ENCODE results near the gene SARS1. TPM values are rescaled to one million over a fixed set of nuclear protein-coding genes. Genes with fewer than 3 reads are reported as not detected.

Gene SARS1
- total RNA-seq, 3 donors from 2014 or later (not counting 1 experiment from before 2014, with no cell fraction given), result 95.6 to 122 (median 106) TPM

DNA sequence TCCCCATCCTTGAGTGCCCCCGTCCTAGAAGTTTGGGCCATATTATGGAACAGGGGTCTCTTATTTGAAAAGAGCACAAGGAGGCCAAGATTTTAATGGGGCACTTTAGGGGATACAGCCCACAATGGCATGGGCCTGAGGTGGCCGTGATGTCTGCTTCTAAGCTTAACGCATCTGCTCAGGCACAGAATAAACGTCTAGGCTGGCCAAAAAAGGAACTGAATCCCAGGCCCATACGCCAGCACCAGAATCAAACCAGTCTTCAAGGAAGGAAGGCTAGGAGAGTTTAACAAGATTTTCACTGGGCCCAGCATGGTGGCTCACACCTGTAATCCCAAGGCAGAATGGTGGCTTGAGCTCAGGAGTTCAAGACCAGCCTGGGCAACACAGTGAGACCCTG, 9.2 kb upstream of the SARS1 start:
- Histone ChIP-seq H3K27ac (ENCODE audit: low read length) (no peak overlapping the region), H3K4me3 (ENCODE audit: low read length) (no peak overlapping the region), H3K36me3 (ENCODE audit: control insufficient read depth, insufficient read depth, low read length) (no peaks in the 10 kb centered on the region), H3K27me3 (ENCODE audit: control insufficient read depth, insufficient read depth, low read length) (no peaks in the 10 kb centered on the region), H3K9me3 (ENCODE audit: control insufficient read depth, insufficient read depth, low read length) (no peaks in the 10 kb centered on the region), H3K4me1 (ENCODE audit: control insufficient read depth, insufficient read depth, low read length) (peaks cover 5% of the 10 kb centered on the region)
- Mint-ChIP-seq H3K27me3 (ENCODE audit: low read depth in 2 of 2) (peaks cover 12 to 13% of the 10 kb centered on the region in 2 donors), H3K36me3 (no peaks in the 10 kb centered on the region), H3K9me3 (no peaks in the 10 kb centered on the region), H3K4me3 (no peak overlapping the region), H3K27ac (no peak overlapping the region), H3K4me1 (peaks cover 0 to 10% of the 10 kb centered on the region in 2 donors)
- intact Hi-C loops (cut with micrococcal nuclease), result no loop called here
- no peak for ATAC-seq
- TF ChIP-seq, protein P1, sequence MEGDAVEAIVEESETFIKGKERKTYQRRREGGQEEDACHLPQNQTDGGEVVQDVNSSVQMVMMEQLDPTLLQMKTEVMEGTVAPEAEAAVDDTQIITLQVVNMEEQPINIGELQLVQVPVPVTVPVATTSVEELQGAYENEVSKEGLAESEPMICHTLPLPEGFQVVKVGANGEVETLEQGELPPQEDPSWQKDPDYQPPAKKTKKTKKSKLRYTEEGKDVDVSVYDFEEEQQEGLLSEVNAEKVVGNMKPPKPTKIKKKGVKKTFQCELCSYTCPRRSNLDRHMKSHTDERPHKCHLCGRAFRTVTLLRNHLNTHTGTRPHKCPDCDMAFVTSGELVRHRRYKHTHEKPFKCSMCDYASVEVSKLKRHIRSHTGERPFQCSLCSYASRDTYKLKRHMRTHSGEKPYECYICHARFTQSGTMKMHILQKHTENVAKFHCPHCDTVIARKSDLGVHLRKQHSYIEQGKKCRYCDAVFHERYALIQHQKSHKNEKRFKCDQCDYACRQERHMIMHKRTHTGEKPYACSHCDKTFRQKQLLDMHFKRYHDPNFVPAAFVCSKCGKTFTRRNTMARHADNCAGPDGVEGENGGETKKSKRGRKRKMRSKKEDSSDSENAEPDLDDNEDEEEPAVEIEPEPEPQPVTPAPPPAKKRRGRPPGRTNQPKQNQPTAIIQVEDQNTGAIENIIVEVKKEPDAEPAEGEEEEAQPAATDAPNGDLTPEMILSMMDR (IDR thresholded peaks at IDR 0.05), result no peak
- 38% methylated on average over 5 of the region's 5 CpGs for WGBS (ENCODE audit: insufficient coverage)
- no peak for DNase-seq

DNA sequence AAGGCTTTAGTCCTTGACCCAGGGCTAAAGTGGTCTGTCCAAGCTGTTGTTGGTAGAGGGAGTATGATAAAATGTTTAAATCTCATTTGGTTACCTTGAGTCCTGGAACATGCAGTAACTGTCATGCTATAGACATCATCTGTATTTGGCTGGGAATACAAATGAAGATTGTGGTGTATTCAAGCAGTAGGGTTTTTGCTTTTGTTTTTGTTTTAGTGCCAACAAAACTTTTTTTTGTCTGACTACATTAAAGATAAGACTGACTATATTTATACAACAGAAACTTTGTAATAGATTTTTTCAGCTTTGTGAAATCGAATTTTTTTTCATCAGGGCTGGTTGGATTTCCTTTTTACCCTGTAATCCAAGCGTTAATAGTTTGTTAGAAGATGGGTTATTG, 7.4 kb upstream of the SARS1 start:
- Mint-ChIP-seq H3K9me3 (no peaks in the 10 kb centered on the region), H3K27ac (no peak overlapping the region), H3K4me3 (no peak overlapping the region), H3K36me3 (no peaks in the 10 kb centered on the region), H3K4me1 (no peaks in the 10 kb centered on the region), H3K27me3 (ENCODE audit: low read depth in 2 of 2) (peaks cover 7 to 12% of the 10 kb centered on the region in 2 donors)
- no peak for ATAC-seq
- Histone ChIP-seq H3K36me3 (ENCODE audit: control insufficient read depth, insufficient read depth, low read length) (no peaks in the 10 kb centered on the region), H3K27me3 (ENCODE audit: control insufficient read depth, insufficient read depth, low read length) (no peaks in the 10 kb centered on the region), H3K4me3 (ENCODE audit: low read length) (no peak overlapping the region), H3K9me3 (ENCODE audit: control insufficient read depth, insufficient read depth, low read length) (no peaks in the 10 kb centered on the region), H3K27ac (ENCODE audit: low read length) (no peak overlapping the region), H3K4me1 (ENCODE audit: control insufficient read depth, insufficient read depth, low read length) (no peaks in the 10 kb centered on the region)
- DNase-seq, result no peak
- WGBS (ENCODE audit: insufficient coverage), result no CpG with 5 or more reads among the region's 2 CpGs
- intact Hi-C loops (cut with micrococcal nuclease), result no loop called here
- TF ChIP-seq, protein P1 (IDR thresholded peaks at IDR 0.05), result no peak

DNA sequence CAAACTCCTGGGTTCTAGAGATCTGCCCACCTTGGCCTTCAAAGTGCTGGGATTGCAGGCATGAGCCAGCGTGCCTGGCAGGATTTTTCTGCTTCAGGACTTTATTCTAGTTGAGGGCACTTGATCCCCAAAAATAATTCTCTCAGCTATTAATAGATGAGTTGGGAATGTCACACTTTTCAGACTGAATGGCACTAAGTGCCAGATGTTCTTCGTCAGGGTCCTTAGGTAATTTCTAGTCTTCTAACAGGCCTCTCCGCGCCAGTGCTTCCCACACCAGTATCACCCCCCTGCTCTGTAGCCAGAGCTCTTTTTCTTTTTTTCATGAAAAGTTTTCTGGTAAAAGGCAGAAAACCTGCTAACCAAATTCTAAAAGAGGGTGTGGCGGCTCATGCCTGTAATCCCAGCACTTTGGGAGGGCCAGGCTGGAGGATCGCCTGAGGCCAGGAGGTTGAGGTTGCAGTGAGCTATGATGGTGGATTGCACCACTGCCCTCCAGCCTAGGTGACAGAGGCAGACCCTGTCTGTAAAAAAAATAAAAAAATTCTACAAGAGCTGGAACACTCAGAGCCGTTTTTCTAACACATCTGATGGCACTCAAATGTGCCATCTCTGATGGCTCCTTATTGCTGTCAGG, 6.1 kb upstream of the SARS1 start:
- H3K4me3 Mint-ChIP-seq, result no peak overlapping the region
- Histone ChIP-seq H3K9me3 (ENCODE audit: control insufficient read depth, insufficient read depth, low read length) (no peaks in the 10 kb centered on the region), H3K4me3 (ENCODE audit: low read length) (no peak overlapping the region), H3K27me3 (ENCODE audit: control insufficient read depth, insufficient read depth, low read length) (no peaks in the 10 kb centered on the region), H3K36me3 (ENCODE audit: control insufficient read depth, insufficient read depth, low read length) (no peaks in the 10 kb centered on the region), H3K4me1 (ENCODE audit: control insufficient read depth, insufficient read depth, low read length) (no peaks in the 10 kb centered on the region), H3K27ac (ENCODE audit: low read length) (no peak overlapping the region)
- no peaks in the 10 kb centered on the region for H3K36me3 Mint-ChIP-seq
- intact Hi-C loops (cut with micrococcal nuclease), result no loop called here
- no peaks in the 10 kb centered on the region for H3K9me3 Mint-ChIP-seq
- TF ChIP-seq, protein P1 (IDR thresholded peaks at IDR 0.05), result no peak
- no peak overlapping the region for H3K27ac Mint-ChIP-seq
- ATAC-seq (no peak), DNase-seq (no peak)
- H3K27me3 Mint-ChIP-seq (ENCODE audit: low read depth in 2 of 2), result peaks cover 7 to 12% of the 10 kb centered on the region in 2 donors
- 89% methylated on average over 7 of the region's 7 CpGs for WGBS (ENCODE audit: insufficient coverage)
- H3K4me1 Mint-ChIP-seq, result no peaks in the 10 kb centered on the region

DNA sequence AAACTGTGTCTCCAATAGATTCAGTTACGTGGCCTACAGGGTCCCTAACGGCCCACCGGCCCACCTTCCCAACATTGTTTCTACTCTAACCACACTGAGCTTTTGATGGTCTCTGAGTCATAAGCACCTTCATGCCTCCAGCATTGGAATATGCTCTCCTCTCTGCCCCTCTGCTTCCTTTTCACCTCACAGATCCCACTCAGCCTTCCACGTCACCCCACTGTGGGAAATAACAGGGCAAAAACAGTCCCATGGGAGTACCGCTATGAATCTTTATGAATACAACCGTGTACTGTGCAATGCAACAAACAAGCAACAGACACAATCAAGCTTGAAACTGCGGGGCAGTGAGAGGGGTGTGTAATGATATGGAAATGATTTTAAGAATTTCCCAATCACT, 5.3 kb upstream of the SARS1 start:
- intact Hi-C loops (cut with micrococcal nuclease), result no loop called here
- H3K36me3 Mint-ChIP-seq, result no peaks in the 10 kb centered on the region
- peaks cover 6 to 7% of the 10 kb centered on the region in 2 donors for H3K27me3 Mint-ChIP-seq (ENCODE audit: low read depth in 2 of 2)
- Histone ChIP-seq H3K27me3 (ENCODE audit: control insufficient read depth, insufficient read depth, low read length) (no peaks in the 10 kb centered on the region), H3K4me3 (ENCODE audit: low read length) (no peak overlapping the region), H3K9me3 (ENCODE audit: control insufficient read depth, insufficient read depth, low read length) (no peaks in the 10 kb centered on the region), H3K36me3 (ENCODE audit: control insufficient read depth, insufficient read depth, low read length) (no peaks in the 10 kb centered on the region), H3K4me1 (ENCODE audit: control insufficient read depth, insufficient read depth, low read length) (peaks cover 1% of the 10 kb centered on the region), H3K27ac (ENCODE audit: low read length) (no peak overlapping the region)
- 84% methylated on average over 6 of the region's 7 CpGs for WGBS (ENCODE audit: insufficient coverage)
- H3K9me3 Mint-ChIP-seq, result no peaks in the 10 kb centered on the region
- H3K4me3 Mint-ChIP-seq, result no peak overlapping the region
- TF ChIP-seq, protein P1 (IDR thresholded peaks at IDR 0.05), result no peak
- no peak for ATAC-seq
- H3K4me1 Mint-ChIP-seq, result no peaks in the 10 kb centered on the region
- no peak overlapping the region for H3K27ac Mint-ChIP-seq
- DNase-seq, result no peak

Measured in natural killer cell (primary cell).